Gastroesophageal sphincter (tissue), 3 donors: ENCODE measurements around the gene CTPS2.

Source experiments
- CTCF ChIP-seq, 4 experiments: fragments of 200-600 bp in 2 of 4; fragments of 450-650 bp in 2 of 4; sonication (generic) in 1 of 4; IDR thresholded peaks; one replicate each; pipeline ENCODE4 v1.5.1; 2017 to 2019; ENCODE audit warnings: antibody characterized with exemption in 4 of 4, mild to moderate bottlenecking in 2 of 4, moderate library complexity in 2 of 4
- EP300 ChIP-seq: sonication (generic); formaldehyde crosslinking; IDR thresholded peaks from one replicate; pipeline ENCODE4 v1.6.1; 2017; ENCODE audit warnings: antibody characterized with exemption, mild to moderate bottlenecking
- POLR2A ChIP-seq, 2 donors: fragments of 450-650 bp; IDR thresholded peaks; one replicate each; pipeline ENCODE4 v1.6.1; 2017; ENCODE audit warnings: antibody characterized with exemption in 2 of 2, mild to moderate bottlenecking in 2 of 2, moderate library complexity in 1 of 2
- POLR2AphosphoS5 ChIP-seq: sonication (generic); formaldehyde crosslinking; IDR thresholded peaks from one replicate; pipeline ENCODE4 v1.6.1; 2017; ENCODE audit warnings: antibody characterized with exemption

- no peak for TF ChIP-seq CTCF (IDR thresholded peaks at IDR 0.05)
- no peak for TF ChIP-seq EP300
- TF ChIP-seq POLR2A (IDR thresholded peaks at IDR 0.05) = no peak
- TF ChIP-seq POLR2AphosphoS5 = no peak
Observed at GRCh38 chrX:16592194-16592770, 120.2 kb downstream of the CTPS2 start.
